Activated CD4-positive, CD25-positive, alpha-beta regulatory T cell treated with anti-CD3 and anti-CD28 coated beads, Interleukin-2, amount 50 U/mL, for 72 hours (primary cell): ENCODE results near the gene NRSN2.
A peak's percentile ranks its signal among the peaks of the same experiment; 100 is the strongest.
"Not testable (repeated sequence)": the region's sequence is repeated elsewhere in the genome, so short reads cannot be mapped to it uniquely, and the experiment has no call there.

ENCODE experiments used
- DNase-seq: peaks from one replicate; pipeline ENCODE4 v3.0.0; 2021

Gene NRSN2

DNA sequence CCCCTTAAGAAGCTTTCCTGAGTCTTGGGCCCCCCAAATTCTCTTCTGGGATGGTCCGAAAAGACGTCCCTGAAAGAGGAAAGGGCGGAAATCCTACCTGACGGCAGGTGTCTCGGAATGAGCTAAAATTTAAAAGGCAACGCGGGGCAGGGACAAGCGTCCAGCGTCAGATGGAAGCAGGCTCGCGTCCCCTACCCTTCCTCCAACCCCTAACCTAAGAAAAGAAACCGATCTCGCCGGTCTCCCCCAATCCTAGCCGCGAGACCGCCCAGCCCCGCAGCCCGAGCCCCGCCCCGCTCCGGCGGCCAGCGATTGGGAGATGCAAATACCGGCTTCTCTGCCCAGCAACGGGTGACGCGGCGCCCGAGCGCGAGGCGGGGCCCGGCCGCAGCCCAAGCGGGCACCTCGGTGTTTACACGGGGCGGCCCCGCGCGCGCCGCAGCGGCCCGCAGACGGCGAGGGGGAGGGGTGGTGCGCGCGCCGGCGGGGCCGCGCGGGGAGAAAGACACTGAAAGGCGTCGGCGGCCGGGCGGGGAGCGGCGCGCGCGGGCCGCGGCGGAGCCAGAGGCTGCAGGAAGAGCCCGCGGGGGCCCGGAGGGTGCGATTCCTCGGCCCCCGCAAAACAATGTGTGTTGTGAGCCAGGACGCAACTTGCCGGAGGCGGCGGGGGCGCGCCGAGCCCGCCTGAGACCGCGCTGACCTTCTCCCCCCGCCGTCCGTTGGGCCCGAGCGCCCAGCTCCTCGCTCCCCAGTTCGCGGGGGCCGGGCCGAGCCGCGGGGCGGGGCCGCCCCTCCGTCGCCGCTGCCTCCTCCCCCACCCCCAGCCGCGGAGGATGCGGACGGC, 21.6 kb upstream of the NRSN2 start, which contains the start of gene SOX12:
Gene SOX12 (plus strand): TSS at position 508 of the 844 bp plus-strand sequence. CDS start 373 bp downstream, outside the sequence.
- DNase-seq: peak; percentile 98

DNA sequence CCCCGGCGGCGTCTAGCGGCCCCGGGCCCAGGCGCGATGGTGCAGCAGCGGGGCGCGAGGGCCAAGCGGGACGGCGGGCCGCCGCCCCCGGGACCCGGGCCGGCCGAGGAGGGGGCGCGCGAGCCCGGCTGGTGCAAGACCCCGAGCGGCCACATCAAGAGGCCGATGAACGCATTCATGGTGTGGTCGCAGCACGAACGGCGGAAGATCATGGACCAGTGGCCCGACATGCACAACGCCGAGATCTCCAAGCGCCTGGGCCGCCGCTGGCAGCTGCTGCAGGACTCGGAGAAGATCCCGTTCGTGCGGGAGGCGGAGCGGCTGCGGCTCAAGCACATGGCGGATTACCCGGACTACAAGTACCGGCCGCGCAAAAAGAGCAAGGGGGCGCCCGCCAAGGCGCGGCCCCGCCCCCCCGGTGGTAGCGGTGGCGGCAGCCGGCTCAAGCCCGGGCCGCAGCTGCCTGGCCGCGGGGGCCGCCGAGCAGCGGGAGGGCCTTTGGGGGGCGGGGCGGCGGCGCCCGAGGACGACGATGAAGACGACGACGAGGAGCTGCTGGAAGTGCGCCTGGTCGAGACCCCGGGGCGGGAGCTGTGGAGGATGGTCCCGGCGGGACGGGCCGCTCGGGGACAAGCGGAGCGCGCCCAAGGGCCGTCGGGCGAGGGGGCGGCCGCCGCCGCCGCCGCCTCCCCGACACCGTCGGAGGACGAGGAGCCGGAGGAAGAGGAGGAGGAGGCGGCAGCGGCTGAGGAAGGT, 20.8 kb upstream of the NRSN2 start:
- DNase-seq: peak; percentile 67

DNA sequence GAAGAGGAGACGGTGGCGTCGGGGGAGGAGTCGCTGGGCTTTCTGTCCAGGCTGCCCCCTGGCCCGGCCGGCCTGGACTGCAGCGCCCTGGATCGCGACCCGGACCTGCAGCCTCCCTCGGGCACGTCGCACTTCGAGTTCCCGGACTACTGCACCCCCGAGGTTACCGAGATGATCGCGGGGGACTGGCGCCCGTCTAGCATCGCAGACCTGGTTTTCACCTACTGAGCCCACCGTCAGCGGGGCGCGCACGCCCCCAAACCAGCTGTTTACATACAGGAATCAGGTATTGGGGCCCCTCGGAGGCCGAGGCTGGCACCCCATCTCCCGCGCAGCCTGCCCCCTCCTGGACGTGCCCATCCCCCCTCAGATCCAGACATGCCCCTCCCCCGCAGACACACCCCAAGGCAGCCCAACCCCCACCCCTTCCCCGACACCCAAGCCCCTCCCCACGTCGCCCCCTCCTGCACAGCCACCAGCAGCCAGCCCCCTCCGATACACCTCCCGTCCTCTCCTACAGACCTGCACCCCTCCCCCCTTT, 20.2 kb upstream of the NRSN2 start:
- DNase-seq: no peak

DNA sequence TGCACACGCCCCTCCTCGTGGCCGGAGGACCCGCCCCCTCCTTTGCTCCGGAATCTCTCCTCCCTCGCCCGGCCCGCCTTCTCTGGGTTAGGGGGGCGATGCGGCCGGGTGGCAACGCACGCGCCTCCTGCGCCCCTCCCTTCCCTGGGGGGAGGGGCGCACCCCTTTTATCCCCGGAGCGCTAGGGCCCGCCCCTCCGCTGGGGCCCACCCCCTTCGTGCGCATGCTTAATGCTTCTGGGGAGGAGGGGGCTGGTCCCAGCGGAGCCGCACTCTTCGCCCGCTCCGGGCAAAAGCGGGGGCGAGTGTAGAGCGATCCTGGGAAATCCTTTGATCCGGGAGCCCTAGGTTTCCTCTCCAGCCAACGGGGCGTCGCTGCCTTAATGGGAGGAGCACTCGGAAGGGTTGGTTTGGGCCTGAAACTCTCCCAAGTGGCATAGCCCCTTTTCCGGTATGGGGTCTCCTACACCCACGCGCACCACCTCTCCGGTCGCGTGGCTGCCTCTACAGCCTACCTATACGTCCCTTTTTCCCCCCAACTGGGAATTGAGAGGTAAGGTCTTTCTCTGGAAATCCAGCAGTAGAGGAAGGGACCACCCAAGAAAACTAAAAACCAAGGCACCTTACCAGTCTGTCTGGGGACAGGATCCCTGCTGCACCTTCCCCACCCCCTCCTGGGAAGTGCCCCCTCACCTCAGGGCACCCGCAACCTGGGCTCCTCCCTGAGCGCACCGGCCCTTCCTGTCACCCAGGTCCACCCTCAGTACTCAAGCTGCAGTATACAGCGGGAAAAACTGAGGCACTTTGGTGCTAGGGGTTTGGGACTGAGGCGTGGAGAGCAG, 19.5 kb upstream of the NRSN2 start:
- DNase-seq: peak; percentile 60

DNA sequence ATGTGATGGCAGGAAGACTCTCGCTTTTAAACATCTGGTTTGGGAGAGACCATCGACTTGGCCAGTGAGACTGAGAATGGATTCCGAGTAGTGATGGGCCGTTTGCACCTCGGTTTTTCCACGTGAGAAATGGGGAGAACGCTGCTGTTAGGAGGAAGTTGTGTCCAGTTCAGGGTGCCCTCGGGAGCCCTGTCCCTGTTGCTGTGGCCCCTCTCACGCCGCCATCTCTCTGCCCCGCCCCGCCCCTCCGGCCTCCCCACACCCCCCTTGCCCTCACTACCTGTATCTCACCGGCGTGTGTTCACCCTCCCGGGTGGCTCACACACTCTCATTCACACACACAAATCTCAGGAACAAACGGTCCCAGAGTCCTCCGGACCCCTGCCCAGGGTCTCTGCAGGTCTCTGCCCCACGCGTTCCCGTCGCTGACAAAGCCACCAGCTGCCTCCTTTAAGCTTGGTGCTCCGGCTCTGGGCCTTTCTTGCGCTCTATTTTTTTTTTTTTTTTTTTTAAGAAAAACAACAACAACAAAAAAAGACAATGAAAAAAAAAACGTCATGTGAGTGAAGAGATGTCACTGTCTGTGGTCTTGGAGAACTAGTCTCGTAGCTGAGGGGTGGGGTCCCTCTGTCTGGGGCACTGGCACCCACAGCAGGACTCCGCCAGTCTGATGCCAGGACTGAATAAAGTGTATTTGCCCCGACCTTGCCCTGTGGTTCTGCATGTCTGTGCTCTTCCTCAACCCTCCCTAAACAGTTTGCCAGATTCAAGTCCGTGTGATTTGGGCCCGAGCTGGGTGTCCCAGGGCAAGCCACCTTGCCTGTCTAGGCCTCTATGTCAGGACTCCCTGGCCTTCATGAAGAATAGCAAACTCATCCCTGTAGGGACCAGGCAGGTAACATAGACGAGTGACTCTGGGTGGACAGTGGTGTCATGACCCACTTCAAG, 18.6 kb upstream of the NRSN2 start:
- DNase-seq: no peak

DNA sequence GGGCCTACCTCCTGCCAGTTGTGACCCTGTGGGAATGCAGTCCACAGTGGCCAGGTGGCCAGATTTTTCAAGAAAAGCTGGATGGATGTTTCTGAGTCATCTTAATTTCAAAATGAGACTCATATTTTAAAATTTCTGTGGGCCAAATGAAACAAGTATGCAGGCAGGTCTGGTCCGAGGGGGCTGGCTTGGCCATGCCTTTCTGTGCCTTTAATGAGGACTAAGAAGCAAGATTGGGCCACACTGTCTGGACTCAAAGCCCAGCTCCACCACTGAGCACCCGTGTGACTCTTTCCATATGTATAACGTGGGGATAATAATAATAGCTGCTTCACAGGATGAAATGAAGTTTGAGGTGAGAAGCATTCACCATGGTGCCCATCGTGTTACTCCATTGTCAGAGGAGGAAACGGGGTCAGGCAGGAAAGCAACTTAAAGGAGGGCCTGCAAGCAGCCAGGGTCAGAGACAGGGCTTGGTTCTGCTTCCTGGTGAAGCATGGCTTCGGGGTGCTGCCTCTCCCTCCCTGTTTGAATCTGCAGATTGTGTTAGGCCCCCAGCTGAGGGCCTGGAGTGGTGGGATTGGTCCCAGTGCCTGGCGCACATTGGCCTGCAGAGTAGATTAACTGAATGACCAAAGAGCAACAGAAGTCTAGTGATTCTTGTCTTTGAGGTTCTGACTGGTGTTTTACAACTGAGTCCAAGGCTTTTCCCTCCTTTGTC, 17.8 kb upstream of the NRSN2 start:
- DNase-seq: no peak

DNA sequence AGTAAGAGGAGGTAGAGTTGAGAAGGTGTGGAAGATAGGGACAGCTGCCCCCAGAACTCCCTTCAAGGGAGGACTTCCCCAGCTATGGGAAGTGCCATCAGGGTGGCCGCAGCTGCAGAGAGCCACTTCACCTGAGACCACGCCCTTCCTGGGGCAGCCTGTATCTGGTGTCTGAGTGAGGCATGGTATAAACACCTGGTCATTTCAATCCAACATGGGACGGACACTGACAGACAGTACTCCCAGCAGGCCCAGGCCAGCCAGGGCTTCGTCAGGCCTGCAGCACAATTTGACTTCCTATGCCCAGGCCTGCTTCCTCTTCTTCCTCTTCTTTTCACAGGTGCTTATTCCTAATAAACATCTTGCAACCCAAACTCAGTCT, 17.1 kb upstream of the NRSN2 start:
- no peak for DNase-seq

DNA sequence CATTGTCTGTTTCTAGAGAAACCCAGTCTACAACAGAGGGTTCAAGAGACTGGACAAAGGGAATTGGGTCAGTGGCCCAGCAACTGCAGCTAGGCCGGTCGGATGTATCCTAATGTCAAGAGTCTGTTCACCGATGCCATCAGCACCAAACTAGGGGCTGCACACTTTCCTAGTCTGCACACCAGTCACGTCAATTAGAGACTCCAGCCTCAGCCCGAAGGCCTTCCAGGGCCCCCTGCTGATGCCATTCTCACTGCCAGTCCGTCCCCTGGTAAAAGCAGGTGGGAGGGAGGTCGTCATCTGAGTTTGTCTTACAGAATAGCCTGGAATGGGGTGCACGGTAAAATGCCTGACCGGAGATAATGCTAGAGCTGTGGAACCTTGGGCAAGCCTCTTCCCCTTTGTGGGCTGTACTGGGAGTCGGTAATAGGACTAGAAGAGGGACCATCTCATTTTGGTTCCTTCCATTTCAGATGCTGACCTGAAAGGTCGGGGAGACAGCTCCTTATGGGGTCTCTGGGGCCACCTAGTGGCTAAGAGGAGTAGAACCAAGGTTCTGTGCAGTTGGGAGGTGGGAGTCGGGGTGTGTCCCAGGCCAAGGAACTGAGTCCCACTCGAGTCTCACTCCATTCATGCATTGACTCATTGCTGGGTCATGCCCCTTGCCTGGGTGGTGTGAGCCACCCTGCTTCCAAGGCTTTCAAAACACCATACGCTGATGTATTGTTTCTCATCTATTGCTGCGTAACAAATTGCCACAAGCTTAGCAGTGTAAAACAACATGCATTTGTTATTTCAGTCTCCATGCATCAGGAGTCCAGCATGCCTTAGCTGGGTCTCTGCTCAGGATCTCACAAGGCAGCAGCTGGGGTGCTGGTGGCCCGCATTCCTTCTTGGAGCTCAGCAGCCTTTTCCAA, 16.4 kb upstream of the NRSN2 start:
- peak; percentile 57 for DNase-seq

DNA sequence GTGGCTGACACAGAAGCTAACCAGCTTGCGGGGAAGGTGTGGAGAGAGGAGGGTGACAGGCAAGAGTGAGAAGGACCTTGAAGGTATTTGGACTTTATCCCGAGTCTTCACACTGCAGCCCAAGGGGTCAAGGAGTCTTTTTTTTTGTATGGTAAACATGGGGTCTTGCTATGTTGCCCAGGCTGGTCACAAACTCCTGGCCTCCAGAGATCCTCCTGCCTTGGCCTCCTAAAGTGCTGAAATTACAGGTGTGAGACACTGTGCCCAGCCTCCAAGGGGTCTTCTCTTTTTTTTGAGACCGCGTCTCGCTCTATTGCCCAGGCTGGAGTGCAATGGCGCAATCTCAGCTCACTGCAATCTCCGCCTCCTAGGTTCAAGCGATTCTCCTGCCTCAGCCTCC, 12.3 kb upstream of the NRSN2 start:
- no peak for DNase-seq

DNA sequence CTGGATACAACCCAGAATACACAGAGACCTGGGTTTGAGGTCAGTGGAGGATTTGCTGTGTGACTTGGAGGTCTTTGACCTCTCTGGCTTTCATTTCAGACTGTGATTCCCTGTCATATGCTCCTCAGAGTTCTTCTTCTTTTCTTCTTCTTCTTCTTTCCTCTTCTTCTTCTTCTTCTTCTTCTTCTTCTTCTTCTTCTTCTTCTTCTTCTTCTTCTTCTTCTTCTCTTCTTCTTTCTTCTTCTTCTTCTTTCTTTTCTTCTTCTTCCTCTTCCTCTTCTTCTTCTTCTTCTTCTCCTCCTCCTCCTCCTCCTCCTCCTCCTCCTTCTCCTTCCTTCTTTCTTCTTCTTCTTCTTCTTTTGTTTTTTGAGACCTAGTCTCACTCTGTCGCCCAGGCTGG, 10.9 kb upstream of the NRSN2 start:
- DNase-seq: not testable (repeated sequence)

DNA sequence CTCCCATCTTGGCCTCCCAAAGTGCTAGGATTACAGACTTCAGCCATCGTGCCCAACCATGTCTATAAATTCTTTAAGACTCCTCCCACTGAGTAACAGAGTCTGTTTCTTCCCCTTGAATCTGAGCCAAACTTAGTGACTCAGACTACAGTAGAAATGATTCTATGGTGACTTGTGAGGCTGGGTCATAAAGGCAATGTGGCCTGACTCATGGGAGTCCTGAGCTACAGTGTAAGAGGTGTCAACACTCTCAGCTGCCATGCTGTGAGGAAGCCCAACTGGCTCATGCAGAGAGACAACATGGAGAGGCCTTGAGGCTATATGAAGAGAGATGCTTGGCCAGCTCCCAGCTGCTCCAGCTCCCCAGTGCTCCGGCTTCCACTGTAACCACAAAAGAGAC, 5.2 kb upstream of the NRSN2 start:
- DNase-seq: no peak

DNA sequence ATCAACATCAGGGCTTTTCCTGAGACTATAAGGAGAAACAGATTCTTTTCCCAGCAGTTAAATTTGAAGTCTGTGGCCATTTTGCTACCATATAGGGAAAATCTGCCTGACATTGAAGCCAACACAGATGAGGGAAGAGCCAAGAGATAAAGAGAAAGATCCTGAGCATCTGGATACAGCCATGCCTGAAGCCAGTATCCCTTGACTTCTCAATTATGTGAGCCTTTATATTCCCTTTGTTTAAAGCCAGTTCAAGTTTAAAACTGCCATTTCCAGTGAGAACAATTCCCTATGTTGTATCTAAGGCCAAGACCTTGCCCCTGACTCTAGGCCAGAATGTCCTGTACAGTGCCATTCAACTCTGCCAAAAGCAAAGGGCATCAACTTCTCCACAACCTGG, 3.8 kb upstream of the NRSN2 start:
- DNase-seq: no peak

DNA sequence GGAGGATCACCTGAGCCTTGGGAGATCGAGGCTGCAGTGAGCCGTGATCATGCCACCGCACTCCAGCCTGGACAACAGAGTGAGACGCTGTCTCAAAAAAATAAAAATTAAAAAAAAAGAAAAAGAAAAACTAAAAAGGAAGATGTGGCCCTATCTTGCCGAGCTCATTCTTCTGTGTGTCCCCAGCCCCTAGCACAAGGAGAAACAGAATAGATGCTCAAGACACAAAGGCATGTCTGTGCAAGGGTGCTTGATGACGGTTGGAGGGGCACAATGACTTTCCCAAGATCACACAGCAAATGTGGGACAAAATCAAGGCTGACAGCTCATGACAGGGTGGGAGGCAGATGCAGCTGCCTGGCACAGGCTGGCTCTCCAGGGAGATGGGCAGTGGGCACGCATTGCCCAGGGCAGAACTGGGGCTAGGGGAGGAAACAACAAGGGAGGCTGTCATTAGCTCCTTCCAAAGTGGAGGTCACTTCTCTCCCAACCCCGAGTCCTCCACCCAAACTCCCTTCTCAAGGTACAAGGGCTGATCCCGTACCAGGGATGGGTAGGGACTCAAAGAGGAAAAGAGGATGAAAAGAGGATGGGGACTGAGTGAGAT, 775 bp upstream of the NRSN2 start:
- DNase-seq: no peak

DNA sequence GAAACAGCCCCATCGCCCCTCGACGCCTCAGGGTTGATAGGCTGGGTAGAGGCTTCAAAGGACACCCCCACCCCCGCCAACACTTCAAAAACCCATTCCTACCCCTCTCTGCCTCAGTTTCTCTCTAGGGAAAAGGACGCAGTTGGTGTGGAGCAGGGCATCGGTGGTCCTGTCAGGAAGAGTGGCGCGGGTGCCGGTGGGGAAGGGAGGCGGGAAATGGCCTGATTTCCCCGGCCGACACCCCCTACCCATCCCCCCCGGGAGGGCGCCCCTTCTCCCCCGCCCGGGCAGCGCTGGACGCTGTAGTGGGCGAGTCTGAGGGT, 367 bp downstream of the NRSN2 start:
- no peak for DNase-seq

DNA sequence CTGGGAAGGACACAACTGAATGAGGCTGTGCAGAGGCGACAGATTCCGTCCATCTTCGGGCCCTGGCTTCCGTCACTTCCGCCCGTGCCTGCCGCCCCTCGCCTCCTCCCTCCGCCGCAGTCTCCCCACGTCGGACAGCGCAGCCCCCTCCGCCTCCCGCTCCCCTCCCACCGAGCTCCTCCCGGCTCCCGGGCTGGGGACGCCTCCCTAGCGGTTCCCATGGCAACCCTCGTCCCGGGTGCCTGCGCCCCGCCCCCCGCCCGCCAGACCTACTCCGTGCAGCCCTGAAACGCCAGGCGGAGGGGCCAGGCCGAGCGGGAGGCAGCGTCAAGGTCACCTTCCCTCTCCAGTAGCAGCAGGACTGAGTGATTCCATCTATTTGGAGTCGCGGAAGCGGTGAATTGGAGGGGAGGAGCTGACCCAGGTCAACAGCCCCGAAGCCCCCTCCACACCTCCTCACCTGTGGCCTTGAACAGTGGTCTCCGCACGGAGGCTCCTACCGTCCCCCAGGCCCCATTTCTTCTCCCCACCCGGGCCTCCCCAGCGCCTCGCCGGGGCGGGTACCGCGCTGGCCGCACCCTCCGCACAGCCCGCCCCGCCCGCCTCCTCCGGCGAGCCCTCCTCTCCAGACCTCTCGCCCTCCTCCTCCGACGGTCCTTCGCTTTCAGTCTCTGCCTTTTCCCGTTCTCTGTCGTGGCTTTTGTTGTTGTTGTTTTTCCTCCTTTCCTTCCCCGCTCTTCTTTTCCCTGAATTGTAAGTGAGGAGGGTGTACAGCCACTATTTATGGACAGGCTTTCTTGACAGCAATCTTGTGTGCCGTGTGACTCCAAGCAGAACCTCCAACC, 951 bp downstream of the NRSN2 start:
- DNase-seq: peak; percentile 66

DNA sequence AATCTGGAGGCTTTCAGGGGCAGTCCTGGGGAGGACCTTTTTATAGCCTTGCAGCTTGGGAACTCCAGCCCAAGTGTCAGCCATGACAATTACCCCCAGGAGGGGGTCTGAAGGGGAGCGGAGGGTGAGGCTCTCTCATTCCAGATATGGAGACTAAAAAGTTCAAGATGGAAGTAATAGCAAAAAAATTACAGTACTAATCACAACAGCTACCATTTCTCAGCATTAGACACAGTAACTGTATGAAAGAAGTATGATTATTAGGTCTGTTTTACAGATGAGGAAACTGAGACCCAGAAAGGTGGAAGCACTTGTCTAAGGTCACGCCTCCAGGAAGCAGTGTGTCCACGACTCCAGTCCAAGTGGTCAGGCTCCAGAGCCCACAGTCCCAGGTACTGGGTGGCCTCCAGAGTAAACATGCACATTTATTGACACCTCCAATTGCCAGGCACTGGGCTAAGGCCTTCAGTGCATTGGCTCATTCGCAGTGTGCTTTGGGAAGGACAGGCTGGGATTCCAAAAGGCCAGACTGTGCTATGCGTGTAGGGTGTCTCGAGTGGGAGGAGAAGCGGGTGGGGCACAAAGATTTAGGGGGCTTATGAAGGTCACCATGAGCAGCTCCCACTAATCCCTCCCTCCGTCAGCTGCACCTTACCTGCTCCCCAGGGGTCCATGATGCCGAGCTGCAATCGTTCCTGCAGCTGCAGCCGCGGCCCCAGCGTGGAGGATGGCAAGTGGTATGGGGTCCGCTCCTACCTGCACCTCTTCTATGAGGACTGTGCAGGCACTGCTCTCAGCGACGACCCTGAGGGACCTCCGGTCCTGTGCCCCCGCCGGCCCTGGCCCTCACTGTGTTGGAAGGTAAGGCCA, 2.3 kb downstream of the NRSN2 start:
- DNase-seq: no peak

DNA sequence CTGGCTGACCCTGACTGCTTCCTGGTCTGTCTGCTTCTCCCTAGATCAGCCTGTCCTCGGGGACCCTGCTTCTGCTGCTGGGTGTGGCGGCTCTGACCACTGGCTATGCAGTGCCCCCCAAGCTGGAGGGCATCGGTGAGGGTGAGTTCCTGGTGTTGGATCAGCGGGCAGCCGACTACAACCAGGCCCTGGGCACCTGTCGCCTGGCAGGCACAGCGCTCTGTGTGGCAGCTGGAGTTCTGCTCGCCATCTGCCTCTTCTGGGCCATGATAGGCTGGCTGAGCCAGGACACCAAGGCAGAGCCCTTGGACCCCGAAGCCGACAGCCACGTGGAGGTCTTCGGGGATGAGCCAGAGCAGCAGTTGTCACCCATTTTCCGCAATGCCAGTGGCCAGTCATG, 6.3 kb downstream of the NRSN2 start:
- DNase-seq: no peak
